Endometrial microvascular endothelial cells (primary cell): ENCODE measurements around the gene SNED1. TPM values are rescaled to one million over a fixed set of nuclear protein-coding genes. Genes with fewer than 3 reads are reported as not detected.

Experiments used
- in situ Hi-C: cut with HindIII; loops from 2 replicates; pipeline ENCODE4 v1.10.0; 2017; ENCODE audit warnings: low sequenced_read_pairs, low pct_unique_long_range_greater_than_20kb; ENCODE audit errors: inconsistent ontology term
- total RNA-seq: library from RNA; depleted of rRNA; stranded (reverse); fragments of >200 nt; gene quantifications from one replicate; pipeline ENCODE4 v1.2.3, GENCODE V29; 2015; ENCODE audit errors: inconsistent ontology term

The SNED1 gene
- total RNA-seq, 1 donor from 2014 or later = 15.0 TPM

GRCh38 chr2:240999873-241000541 lies 1.6 kb downstream of the SNED1 start:
- in situ Hi-C loops = no loop called here

DNA sequence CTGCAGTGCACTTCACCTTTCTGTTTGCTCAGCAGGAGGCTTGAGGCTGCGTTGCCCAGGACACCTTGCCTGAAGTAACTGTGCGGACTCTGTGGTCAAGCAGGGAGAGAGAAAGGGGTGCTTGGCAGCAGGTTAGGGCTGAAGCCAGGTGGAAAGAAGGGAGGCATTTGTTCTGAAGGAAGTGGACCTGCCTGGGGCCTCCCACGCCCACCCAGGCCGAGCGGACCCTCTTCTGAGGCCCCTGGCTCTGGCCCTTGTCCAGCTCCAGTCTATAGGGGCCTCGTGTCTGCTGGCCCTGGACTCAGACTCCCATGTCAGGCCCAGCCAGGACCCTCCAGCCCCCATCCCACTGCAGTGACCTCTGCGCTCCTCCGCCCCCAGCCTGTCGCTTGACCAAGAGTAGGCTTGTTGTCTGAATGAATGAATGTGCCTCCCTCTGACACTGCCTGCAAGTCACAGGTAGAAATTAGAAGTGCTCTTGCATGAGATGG lies 2.5 kb downstream of the SNED1 start:
- in situ Hi-C loops = no loop called here

- in situ Hi-C loops = no loop called here
These were observed 3.2 kb downstream of the SNED1 start for GRCh38 chr2:241001413-241002274.

DNA sequence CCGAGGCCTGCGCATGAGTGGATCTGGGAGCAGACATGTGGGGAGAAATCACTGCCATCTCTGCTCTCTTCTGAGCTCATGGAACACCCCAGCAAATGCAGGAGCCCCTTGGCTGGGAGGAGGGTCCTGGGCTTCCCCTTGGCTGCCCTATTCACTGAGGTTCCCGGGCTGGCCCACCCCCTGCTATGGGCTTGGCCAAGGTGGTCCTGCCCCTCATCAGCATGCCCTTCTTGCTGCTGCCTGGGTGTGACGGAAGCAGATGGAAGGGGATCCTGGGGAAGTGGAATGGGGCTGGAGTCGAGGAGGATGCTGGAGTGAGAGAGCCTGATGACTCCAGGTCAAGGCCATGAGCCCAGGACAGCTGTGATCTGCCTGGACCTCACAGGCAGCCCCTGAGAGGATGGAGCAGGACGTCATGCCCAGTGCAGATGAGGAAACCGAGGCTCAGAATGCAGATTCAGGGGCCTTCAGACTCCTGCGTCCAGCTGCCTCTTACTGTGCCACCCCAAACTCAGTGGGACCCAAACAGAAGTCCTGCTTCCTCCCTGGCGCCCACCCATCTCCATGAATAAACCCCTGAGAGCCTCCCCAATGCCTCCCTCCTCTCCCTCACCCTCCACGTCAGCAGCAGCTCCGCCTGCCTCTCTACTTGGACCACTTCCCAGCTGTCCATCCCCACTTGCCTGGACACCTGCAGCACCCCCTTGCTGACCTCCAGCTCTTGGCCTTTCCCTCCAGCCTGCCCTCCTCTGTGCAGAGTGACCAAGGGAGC lies 4.0 kb downstream of the SNED1 start:
- in situ Hi-C loops = no loop called here

GRCh38 chr2:241003047-241003360 lies 4.6 kb downstream of the SNED1 start:
- in situ Hi-C loops = no loop called here

DNA sequence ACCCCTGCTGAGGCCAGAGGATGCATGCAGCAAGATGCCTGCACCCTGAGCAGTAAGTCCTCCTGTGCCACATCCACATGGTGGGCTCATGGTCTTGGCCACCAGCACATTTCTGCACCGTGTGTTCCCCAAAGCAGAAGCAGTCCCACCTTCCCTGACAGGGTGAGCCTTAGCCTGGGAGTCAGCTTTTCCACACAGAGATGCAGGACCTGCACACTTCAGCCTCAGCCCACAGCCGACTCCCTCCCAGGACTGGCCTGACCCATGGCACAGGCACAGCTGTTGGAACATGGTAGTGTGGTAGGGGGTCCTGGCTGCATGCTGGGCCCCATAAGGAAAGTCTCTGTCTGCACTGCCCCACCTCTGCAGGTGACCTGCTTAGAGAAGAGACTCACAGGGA lies 5.0 kb downstream of the SNED1 start:
- in situ Hi-C loops = no loop called here

DNA sequence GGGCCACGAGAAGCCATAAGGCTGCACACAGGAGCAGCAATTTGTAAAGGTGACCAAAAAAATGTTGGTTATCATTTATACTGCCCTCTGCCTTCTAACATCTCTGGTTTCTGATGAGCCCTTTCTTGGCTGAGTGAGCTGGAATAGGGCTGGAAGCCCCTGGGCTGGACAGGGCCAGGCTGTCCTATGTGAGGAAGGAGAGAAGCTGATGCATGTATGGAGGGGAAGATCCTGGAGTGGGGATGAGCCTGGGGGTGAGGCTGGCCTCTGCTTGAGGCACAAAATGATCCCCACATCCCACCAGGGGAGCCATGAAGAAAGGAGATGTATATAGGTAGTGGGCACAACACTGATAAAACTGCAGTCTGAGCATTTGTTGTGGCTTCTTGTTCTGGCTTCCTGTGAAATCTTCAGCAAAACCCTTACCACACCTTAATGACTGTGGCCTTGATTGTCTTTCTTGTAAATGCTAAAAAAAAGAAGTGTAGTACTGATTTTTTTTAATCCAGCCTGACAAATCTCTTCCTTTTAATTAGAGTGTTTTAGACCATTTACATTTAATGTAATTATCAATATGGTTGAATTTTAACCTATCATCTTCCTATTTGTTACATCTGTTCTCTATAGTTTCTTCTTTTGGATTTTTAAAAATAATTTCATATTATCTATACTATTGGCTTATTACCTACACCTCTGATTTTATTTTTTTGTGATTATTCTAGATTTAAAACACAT lies 5.6 kb downstream of the SNED1 start:
- in situ Hi-C loops = no loop called here

- in situ Hi-C loops = no loop called here
These were observed 7.2 kb downstream of the SNED1 start for GRCh38 chr2:241005569-241005968.

DNA sequence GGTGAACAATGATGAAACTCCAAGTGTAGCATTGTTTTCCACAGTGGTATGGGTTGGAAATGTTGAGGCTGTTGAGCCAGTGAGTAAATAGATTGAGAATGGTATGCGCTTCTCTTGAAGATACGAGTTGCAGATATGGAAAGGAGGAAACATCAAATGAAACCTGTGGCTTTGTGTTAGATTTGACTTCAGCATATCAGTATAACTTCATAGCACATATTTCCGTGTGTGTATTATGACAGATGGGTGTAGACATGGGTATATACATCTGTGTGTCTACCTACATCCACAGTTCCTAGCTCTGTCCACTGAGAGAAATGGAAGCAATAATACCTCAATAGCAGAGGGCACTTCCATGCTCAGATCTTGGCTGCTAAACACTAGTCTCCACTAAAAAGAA lies 8.0 kb downstream of the SNED1 start:
- in situ Hi-C loops = no loop called here

- in situ Hi-C loops = no loop called here
These were observed 8.7 kb downstream of the SNED1 start for GRCh38 chr2:241007111-241007510.

- in situ Hi-C loops = no loop called here
These were observed 9.7 kb downstream of the SNED1 start for GRCh38 chr2:241007880-241008710.

DNA sequence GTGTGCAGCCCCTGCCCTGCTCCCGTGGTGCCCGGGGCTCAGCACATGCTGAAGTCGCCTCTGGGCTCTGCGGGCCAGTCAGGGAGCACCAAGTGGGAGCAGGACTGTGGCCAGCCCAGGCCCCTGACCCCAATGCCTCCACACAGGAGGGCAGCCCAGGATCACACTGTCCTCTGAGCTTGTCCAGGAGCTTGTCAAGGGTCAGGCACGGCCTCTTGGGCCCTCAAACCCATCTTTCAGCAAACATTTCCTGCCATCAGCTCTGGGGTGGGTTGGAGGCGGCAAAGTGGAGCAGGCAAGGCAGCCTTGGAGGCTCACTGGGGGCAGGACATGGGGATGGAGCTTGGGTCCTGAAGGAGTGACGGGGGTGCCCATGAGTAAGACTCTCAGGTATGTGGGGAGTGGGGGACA lies 10.3 kb downstream of the SNED1 start:
- in situ Hi-C loops = no loop called here

- in situ Hi-C loops = no loop called here
These were observed 10.8 kb downstream of the SNED1 start for GRCh38 chr2:241009191-241009590.

DNA sequence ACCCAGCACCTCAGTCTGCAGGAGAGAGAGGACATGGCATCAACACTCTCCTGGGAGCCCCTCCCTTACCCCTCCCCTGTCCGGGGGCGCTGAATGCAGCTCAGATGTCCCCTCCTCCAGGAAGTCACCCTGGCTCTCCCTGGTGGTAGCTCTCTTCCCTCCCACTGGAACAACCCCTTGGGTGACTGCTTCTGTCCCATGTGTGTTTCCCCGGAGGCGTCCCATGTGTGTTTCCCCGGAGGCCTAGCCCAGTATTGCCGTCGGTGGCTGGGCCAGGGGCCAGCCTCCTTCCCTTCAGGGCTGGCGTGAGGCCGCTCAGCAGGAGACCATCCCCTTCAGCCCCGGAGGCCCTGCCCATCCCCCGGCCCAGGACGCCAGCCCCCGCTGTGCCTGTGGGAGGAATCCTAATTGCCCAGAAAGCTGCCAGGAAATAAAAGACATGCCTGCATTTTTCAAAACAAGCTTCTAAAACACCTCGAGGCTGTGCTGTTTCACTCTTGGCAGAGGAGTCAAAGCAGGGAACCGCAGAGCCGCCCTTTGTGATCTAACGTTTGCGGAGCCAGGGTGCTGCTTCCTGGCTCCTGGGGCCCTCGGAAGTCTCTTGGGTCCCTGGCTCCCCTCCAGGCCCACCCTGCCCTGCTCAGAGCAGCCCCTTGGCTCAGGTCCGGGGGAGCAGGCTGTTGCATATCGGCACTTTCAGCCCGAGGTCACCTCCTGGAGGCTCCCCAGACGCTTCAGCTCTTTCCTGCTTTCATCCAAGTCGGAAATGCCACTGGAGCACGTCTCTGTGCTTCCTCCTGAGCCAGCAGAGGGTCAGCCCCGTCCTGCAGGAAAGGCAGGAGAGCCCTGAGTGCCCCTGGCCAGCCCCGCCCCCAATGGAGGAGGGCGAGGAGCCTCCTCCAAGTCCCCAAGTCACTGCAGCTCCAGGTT lies 11.4 kb downstream of the SNED1 start:
- in situ Hi-C loops = no loop called here

- in situ Hi-C loops = no loop called here
These were observed 12.3 kb downstream of the SNED1 start for GRCh38 chr2:241010531-241011295.

- in situ Hi-C loops = no loop called here
These were observed 12.8 kb downstream of the SNED1 start for GRCh38 chr2:241011296-241011600.
